IPS DF 4.7 (cell line): Measurements from ENCODE around the gene ACAA2.
"Not testable (repeated sequence)": the region's sequence is repeated elsewhere in the genome, so short reads cannot be mapped to it uniquely, and the experiment has no call there.

Experiments used
- DNase-seq: peaks from one replicate; pipeline ENCODE4 v3.0.0-alpha.2; 2013; ENCODE audit warnings: low spot score; ENCODE audit errors: extremely low read depth

Gene ACAA2

DNA sequence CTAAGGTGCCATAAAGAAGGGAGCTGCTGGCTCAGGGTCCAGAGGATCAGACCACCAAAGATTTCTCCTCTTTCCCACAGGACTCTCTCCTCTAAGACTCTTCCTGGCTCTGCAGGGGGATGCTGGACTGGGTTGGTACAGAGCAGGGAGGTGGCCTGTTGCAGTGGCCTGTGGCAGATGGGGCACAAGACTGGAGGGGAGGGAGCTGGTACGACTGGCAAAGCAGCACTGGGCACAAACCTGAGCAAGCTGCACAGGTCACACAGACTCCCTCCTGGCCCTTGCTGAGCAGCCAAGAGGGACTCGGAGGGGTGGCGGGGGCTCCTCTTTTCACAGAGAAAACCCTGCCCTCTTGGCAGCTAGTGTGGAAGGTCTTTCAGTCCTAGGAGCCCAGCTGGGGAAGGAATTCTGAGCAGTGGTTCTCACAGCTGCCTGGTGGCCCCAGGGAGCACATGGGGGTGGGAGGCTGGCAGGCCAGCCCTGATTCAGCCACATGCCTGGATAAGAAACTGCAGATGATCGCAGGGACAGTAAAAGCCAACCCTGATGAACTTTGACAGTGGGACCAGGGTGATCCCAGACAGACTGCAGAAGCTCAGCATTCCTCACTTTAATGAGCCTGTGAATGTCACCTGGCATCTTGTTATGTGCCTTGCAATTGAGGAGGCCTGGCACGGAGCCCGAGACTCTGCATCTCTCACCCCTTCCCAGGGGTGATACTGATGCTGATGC is 32.5 kb upstream of the ACAA2 start:
- no peak for DNase-seq

- no peak for DNase-seq
These were observed 31.6 kb upstream of the ACAA2 start for GRCh38 chr18:49844903-49845302.

- DNase-seq: no peak
These were observed 30.7 kb upstream of the ACAA2 start for GRCh38 chr18:49843778-49844625.

- DNase-seq: no peak
These were observed 29.8 kb upstream of the ACAA2 start for GRCh38 chr18:49843131-49843530.

DNA sequence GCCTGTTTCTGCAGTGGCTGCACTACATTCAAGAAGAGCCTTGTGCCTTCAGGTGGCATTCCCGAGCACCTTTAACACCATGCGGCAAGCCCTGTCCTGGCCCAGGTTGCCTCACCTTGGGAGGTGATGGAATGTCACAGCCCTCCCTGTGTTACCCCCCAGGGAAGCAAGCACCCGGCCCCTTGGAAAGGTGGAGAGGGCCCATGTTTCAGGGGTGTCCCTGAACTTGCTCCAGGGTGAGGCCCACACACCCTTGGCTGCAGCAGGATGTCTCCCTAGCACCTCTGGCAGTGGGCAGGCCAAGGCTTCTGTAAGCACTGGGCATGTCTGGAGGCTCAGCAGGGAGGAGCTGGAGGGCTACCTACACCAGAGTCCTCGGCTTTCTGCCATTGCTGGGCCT is 29.3 kb upstream of the ACAA2 start:
- DNase-seq: no peak

DNA sequence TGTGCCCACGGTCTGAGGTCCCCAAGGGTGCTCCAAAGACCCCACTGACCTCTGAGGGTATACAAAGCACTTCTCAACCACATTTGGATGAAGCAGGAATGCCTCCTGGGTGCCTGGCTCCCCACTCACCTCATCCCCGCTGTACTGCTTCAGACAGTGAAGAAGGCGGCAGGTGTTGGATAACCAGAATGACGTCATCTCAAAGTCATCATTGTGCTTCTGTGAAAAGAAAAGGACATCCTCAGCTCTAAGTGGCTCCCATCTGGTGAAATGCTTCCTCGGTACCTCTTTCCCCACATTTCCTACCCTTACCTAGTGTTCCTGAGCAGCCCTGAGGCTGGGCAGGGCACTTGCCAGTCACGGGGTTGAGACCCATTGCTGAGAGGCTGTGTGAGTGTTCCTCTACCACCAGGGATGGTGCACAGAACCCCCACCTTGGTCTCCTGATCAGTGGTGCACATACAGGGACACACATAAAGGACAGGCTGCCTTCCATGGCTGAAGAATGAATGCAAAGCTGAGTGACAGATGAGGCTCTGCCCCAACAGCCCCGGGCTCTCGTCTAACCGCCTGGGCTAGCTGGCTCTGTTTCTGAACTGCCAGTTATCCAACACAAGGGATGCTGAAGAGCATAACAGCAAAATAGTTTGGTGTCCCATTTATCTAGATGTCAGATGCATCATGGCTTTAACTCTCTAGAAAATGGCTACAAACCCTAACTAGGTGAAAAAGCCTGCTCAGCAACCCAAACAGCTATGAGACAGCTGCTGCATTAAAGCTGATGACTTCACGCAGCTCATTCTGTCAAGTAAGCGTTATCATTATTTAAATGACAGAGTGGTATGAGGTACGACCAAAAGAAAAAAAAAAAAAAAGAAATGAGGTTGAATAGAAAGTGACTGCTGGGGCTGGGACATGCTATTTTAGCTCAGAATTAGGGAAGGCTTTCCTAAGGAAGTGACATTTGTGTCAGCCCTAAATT is 28.2 kb upstream of the ACAA2 start:
- DNase-seq: no peak

- no peak for DNase-seq
These were observed 25.7 kb upstream of the ACAA2 start for GRCh38 chr18:49839012-49839411.

DNA sequence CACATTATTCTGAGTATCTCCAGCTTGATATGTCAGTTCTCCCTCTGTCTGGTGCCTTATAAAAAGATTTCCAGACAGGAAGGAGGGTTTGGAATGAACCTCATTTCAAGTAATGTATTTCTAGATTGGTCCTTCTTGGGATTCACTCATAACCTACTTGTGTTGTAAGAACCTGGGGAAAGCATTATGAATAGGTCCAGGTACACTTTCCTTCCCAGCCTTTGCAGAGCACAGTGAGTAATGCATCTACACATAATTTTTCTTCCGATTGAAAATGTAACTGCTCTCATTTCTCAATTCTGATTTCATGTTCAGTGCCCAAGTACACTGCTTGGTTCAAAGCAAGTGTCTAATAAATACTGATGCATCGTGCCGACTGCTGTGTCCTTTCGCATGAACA is 25.0 kb upstream of the ACAA2 start:
- no peak for DNase-seq

- no peak for DNase-seq
These were observed 24.6 kb upstream of the ACAA2 start for GRCh38 chr18:49837889-49838288.

- DNase-seq: not testable (repeated sequence)
These were observed 24.0 kb upstream of the ACAA2 start for GRCh38 chr18:49837316-49837835.

DNA sequence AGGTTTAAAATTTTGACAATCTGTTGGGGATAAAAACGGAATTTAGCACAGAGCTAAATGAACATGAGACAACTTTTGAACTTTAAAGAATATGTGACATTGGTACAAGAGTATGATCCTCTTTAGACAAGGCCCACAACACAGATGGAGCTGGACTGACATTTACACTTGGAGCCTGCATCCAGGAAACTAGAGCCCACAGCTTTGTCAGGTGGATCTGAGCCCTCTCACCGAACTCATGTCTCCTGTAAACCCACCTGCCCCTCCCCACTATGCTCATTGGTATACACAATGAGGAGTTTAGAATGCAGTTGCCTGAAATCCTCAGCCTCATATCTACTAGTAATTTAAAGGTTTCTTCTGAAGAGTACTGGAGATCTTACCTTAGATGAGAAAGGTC is 22.1 kb upstream of the ACAA2 start:
- no peak for DNase-seq

- no peak for DNase-seq
These were observed 20.9 kb upstream of the ACAA2 start for GRCh38 chr18:49834258-49834657.

GRCh38 chr18:49833814-49834213 is 20.5 kb upstream of the ACAA2 start:
- DNase-seq: no peak

DNA sequence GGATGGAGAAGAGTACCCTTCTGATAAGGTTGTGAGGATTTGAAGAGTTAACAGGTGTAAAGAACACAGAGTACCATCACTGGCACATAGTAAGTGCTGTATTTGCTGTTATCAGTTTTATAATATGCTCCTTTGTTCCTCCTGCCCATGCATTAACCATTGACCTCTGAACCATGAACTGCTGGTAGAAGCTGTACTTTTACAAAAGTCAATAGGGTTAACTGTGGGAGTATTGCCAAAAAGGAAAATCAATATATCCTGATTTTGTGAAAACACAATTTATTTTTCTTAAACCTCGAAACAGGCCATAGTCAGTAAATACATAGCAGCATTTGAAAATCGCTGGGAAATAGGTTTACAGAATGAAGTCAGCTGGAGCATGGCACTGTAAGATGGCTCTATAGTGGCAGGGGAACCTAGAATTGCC is 18.9 kb upstream of the ACAA2 start:
- no peak for DNase-seq

DNA sequence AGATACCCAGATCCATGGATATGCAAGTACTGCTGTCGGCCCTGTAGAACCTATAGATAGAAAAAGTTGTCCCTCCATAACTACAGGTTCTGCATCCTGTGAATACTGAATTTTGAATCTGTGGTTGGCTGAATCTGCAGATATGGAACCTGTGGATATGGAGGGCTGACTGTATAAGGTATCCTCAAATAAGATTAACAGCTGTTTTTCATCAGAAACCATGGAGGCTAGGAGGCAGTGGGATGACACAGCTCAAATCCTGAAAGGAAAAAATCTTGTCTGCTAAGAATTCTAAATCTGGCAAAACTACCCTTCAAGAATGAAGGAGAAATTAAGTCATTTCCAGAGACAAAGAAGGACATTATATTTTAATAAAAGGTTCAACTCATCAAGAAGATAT is 14.7 kb upstream of the ACAA2 start:
- DNase-seq: no peak

DNA sequence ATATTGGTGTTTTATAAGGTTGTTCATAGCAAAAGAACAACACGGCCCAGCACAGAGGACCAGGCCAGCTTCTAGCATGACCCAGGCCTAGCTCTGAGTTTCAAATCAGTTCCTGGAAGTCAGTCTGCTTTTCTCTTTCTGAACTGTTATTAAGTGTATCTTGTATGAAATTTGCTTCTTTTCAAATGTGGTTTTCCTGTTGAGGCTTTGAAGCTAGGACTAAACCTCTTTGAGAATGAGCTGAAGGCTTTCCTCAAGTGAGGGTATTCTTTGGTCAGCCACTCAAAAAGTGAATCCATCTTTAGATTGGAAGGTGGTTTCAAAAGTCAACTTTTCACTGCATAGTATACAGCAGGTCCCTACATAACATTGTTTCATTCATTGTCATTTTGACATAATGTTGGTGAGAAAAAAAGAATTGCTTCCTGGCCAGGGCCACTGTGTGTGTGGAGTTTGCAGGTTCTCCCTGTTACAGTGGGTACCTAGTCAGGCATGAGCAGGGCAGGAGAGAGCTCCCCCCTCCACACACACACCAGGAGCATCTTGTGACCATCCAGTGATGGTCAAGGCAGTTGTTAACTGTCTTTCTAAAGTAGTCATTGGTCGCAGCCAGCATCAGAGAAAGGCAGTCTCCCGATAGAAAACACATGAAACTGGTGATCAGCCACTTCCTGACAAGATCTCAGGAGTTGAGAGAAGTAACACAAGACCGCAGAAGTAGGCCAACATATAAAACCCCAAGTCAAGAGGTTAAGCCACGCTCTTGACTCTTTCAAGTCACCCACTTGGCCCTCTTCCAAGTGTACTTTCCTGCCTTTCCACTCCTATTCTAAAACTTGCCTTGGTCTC is 6.7 kb upstream of the ACAA2 start:
- DNase-seq: no peak

DNA sequence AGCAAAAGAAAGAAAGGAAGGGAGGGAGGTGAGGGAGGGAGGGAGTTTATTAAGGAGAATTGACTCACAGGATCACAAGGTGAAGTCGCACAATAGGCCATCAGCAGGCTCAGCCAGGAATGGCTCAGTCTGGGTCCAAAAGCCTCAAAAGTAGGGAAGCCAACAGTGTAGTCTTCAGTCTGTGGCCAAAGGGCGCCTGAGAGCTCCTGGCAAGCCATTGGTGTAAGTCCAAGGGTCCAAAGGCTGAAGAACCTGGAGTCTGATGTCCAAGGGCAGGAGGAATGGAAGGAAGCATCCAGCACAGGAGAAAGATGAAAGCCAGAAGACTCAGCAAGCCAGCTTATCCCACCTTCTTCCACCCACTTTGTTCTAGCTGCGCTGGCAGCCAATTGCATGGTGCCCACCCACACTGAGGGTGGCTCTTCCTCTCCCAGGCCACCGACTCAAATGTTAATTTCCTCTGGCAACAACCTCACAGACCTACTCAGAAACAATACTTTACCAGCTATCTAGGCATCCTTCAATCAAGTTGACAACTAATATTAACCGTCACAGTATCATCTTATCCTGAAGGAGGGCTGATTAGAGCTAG is 5.8 kb upstream of the ACAA2 start:
- DNase-seq: no peak

DNA sequence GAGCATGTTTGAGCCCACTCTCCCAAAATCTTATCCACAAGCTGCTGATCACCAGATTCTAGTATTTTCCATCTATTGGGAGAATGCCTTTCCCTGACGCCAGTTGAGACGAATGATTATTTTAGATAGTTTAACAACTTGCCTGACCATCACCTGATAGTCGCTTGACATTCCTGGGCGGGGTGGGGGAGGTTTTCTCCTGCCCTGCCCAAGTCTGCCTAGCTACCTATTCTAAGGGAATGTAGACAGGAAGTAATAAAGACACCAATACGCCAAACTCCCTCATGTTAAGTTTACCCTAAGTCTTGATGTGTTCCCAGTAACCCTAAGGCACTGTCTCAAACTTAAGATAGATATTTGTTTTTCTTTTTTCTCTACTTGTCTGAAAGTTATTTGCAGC is 4.6 kb upstream of the ACAA2 start:
- DNase-seq: no peak

GRCh38 chr18:49815927-49816326 is 2.6 kb upstream of the ACAA2 start:
- no peak for DNase-seq

DNA sequence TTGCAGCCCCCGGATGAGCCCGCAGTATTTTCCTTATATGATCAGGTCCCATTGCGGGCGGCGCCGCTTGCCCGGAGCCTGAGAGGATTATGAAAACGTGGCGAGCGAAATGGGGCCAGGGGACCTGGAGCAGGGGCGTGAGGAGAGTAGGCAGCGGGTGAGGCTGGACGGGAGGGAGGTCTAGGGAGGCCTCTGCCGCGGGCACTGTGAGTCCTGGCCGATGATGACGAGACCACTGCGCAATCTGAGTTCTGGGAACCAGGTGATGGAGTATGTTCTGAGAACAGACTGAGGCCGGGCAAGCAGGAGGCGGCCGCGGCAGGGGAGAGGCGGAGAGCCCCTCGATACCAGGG is 790 bp upstream of the ACAA2 start:
- no peak for DNase-seq

GRCh38 chr18:49813069-49813318 is 339 bp downstream of the ACAA2 start:
- DNase-seq: no peak
